HepG2 (cell line): ENCODE data around the gene ZFP82. TPM values are rescaled to one million over a fixed set of nuclear protein-coding genes. Genes with fewer than 3 reads are reported as not detected.

Experiments used
- AHDC1 ChIP-seq: sonication (generic); formaldehyde crosslinking; IDR thresholded peaks from 2 replicates; pipeline ENCODE4 v1.5.1; 2020; ENCODE audit warnings: mild to moderate bottlenecking, missing genetic modification reagents, borderline replicate concordance
- ELF3 ChIP-seq: IDR thresholded peaks from 2 replicates; pipeline ENCODE4 v1.6.1; 2016; ENCODE audit warnings: missing genetic modification reagents, missing compliant biosample characterization
- NFAT5 ChIP-seq: sonication (generic); formaldehyde crosslinking; IDR thresholded peaks from 2 replicates; pipeline ENCODE4 v1.4.0; 2020; ENCODE audit warnings: missing genetic modification reagents
- ZNF343 ChIP-seq: sonication (generic); formaldehyde crosslinking; IDR thresholded peaks from 2 replicates; pipeline ENCODE4 v1.4.0; 2020; ENCODE audit warnings: mild to moderate bottlenecking, missing genetic modification reagents
- ZNF572 ChIP-seq: sonication (generic); formaldehyde crosslinking; IDR thresholded peaks from 2 replicates; pipeline ENCODE4 v1.5.1; 2020; ENCODE audit warnings: mild to moderate bottlenecking, missing genetic modification reagents
- polyA plus RNA-seq, 8 experiments: library from polyadenylated mRNA; depleted of rRNA in 3 of 8; stranded (reverse) in 7 of 8; unstranded in 1 of 8; fragments of >200 nt; fragmentation: Illumina TruSeq in 4 of 8; extraction: Trizol in 4 of 8; gene quantifications; 2 replicates each; pipeline versions ENCODE4 v1.2.1 to v1.2.3, GENCODE V29; 2011 to 2016; ENCODE audit warnings: low read depth in 4 of 8, missing spikeins in 1 of 8, mixed read lengths in 1 of 8; ENCODE audit not compliant: insufficient read depth in 1 of 8
- total RNA-seq, 5 experiments: library from RNA; depleted of rRNA; stranded (reverse); fragments of >200 nt; fragmentation: Illumina TruSeq; extraction: Trizol; gene quantifications; 2 replicates each; pipeline ENCODE4 v1.2.3, GENCODE V29; 2016; ENCODE audit warnings: low read depth in 1 of 5

ZFP82 gene
- total and polyA plus RNA-seq, 2 of the 13 experiments (the other 11 are each of a cell fraction or from before 2014, with no cell fraction given): 1.7 to 4.3 TPM

GRCh38 chr19:36398571-36398970 lies 19.9 kb downstream of the ZFP82 start (continued):
- TF ChIP-seq NFAT5 (CRISPR knock-in tag): no peak
- no peak for TF ChIP-seq ZNF572 (CRISPR knock-in tag)
- TF ChIP-seq AHDC1 (CRISPR knock-in tag): no peak
- no peak for TF ChIP-seq ZNF343 (CRISPR knock-in tag)
- no peak for TF ChIP-seq ELF3 (CRISPR knock-in tag)
- TF ChIP-seq, all 625 proteins: peak for 0
